ENCODE results near the gene IZUMO1. TPM values are rescaled to one million over a fixed set of nuclear protein-coding genes. Genes with fewer than 3 reads are reported as not detected.

IZUMO1 gene
- total and polyA plus RNA-seq, 12 donors, result 0.59 to 2.9 (median 1.2) TPM; not detected in 3

GRCh38 chr19:48749571-48750198 lies 3.0 kb upstream of the IZUMO1 start:
- H3K4me3 ChIP-seq, result no peak overlapping the region
- peaks cover 5 to 21% of the 10 kb centered on the region in 2 donors for H3K4me1 ChIP-seq (replicated peaks in 1 of 2)
- DNase-seq, result no peak
- H3K36me3 ChIP-seq (replicated peaks in 1 of 2), result no peaks in the 10 kb centered on the region
- H3K27me3 ChIP-seq, result no peaks in the 10 kb centered on the region
- no peaks in the 10 kb centered on the region for H3K9me3 ChIP-seq (replicated peaks in 1 of 3)
- TF ChIP-seq, protein P1, sequence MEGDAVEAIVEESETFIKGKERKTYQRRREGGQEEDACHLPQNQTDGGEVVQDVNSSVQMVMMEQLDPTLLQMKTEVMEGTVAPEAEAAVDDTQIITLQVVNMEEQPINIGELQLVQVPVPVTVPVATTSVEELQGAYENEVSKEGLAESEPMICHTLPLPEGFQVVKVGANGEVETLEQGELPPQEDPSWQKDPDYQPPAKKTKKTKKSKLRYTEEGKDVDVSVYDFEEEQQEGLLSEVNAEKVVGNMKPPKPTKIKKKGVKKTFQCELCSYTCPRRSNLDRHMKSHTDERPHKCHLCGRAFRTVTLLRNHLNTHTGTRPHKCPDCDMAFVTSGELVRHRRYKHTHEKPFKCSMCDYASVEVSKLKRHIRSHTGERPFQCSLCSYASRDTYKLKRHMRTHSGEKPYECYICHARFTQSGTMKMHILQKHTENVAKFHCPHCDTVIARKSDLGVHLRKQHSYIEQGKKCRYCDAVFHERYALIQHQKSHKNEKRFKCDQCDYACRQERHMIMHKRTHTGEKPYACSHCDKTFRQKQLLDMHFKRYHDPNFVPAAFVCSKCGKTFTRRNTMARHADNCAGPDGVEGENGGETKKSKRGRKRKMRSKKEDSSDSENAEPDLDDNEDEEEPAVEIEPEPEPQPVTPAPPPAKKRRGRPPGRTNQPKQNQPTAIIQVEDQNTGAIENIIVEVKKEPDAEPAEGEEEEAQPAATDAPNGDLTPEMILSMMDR (IDR thresholded peaks at IDR 0.05), result no peak
- TF ChIP-seq POLR2A (IDR thresholded peaks at IDR 0.05), result no peak
- intact Hi-C loops (cut with DNase I), result no loop called here
- 76 to 86% (median 81%) methylated on average over 4 of the region's 4 CpGs for WGBS, 4 donors
- H3K27ac ChIP-seq, result no peak overlapping the region

DNA sequence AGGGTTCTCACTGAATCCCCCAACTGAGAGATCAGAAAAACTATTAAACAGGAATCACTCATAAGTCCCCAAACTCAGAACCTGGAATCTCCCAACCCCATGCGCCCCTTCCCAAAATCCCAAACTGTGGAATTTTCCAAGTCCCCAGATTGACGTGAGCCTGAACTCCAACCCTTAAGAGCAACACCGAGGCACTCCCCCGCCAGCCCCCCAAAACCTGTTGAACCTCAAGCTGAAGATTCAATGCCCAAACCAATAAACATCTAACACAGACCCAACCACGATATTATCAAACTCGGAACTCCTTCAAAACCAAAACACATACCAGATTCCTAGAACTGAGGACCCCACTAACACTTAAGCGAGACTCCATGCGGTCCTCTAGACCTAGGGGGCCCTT lies 599 bp downstream of the IZUMO1 start:
- Histone ChIP-seq H3K4me1 (replicated peaks in 1 of 2) (peaks cover 3 to 8% of the 10 kb centered on the region in 2 donors), H3K27ac (peak overlapping the region in 1 of 5 donors; percentile 88), H3K36me3 (replicated peaks in 1 of 2) (no peaks in the 10 kb centered on the region), H3K27me3 (no peaks in the 10 kb centered on the region), H3K4me3 (no peak overlapping the region), H3K9me3 (replicated peaks in 1 of 3) (no peaks in the 10 kb centered on the region)
- TF ChIP-seq, protein P1 (IDR thresholded peaks at IDR 0.05), result no peak
- no peak for TF ChIP-seq POLR2A (IDR thresholded peaks at IDR 0.05)
- WGBS, 4 donors, result 72 to 76% (median 75%) methylated on average over 8 of the region's 8 CpGs
- intact Hi-C loops (cut with DNase I), result no loop called here
- DNase-seq, result no peak

GRCh38 chr19:48745208-48745995 lies 1.3 kb downstream of the IZUMO1 start:
- H3K4me1 ChIP-seq (replicated peaks in 1 of 2), result peaks cover 9 to 13% of the 10 kb centered on the region in 2 donors
- H3K36me3 ChIP-seq (replicated peaks in 1 of 2), result no peaks in the 10 kb centered on the region
- 31 to 37% (median 35%) methylated on average over 27 to 33 of the region's 33 CpGs for WGBS, 4 donors
- H3K9me3 ChIP-seq (replicated peaks in 1 of 3), result no peaks in the 10 kb centered on the region
- H3K27ac ChIP-seq, result peak overlapping the region in 2 of 5 donors; percentile 9 to 48
- no peak overlapping the region for H3K4me3 ChIP-seq
- intact Hi-C loops (cut with DNase I), result no loop called here
- peak; percentile 67 to 86 (median 77) for DNase-seq
- TF ChIP-seq, protein P1 (IDR thresholded peaks at IDR 0.05), result no peak
- TF ChIP-seq POLR2A (IDR thresholded peaks at IDR 0.05), result no peak
- H3K27me3 ChIP-seq, result no peaks in the 10 kb centered on the region

- intact Hi-C loops (cut with DNase I), result no loop called here
- DNase-seq, result no peak
- Histone ChIP-seq H3K36me3 (replicated peaks in 1 of 2) (no peaks in the 10 kb centered on the region), H3K27ac (peak overlapping the region in 2 of 5 donors; percentile 86 to 93), H3K27me3 (no peaks in the 10 kb centered on the region), H3K4me1 (replicated peaks in 1 of 2) (peaks cover 25% of the 10 kb centered on the region in 2 donors), H3K9me3 (replicated peaks in 1 of 3) (no peaks in the 10 kb centered on the region), H3K4me3 (no peak overlapping the region)
- WGBS, 4 donors, result 90 to 94% (median 92%) methylated on average over 11 of the region's 11 CpGs
- TF ChIP-seq, protein P1 (IDR thresholded peaks at IDR 0.05), result no peak
- no peak for TF ChIP-seq POLR2A (IDR thresholded peaks at IDR 0.05)
These were observed 4.6 kb downstream of the IZUMO1 start for GRCh38 chr19:48742096-48742495.
